Measurements from ENCODE around the gene PIAS2. TPM values are rescaled to one million over a fixed set of nuclear protein-coding genes. Genes with fewer than 3 reads are reported as not detected.
"Not testable (repeated sequence)": the region's sequence is repeated elsewhere in the genome, so short reads cannot be mapped to it uniquely, and the experiment has no call there.

The PIAS2 gene
- polyA plus RNA-seq, 3 donors, result 9.9 to 13.2 (median 11.0) TPM

GRCh38 chr18:46809145-46809544 is 108.2 kb downstream of the PIAS2 start:
- Histone ChIP-seq H3K4me2 (replicated peaks; ENCODE audit: extremely low read depth, low read length, poor library complexity, severe bottlenecking) (no peak overlapping the region), H3K79me2 (ENCODE audit: insufficient read depth, low read length) (no peaks in the 10 kb centered on the region), H3K36me3 (replicated peaks in 1 of 2; ENCODE audit: control insufficient read depth in 1 of 2, insufficient read depth in 2 of 2, low read length in 2 of 2) (no peaks in the 10 kb centered on the region), H2AFZ (ENCODE audit: insufficient read depth, low read depth, low read length, poor library complexity, severe bottlenecking) (no peak overlapping the region), H3K9me3 (replicated peaks in 1 of 2; ENCODE audit: control insufficient read depth in 1 of 2, insufficient read depth in 1 of 2, low read length in 2 of 2) (no peaks in the 10 kb centered on the region), H3K9ac (ENCODE audit: insufficient read depth, low read length, poor library complexity, severe bottlenecking) (no peak overlapping the region), H3K4me3 (replicated peaks in 1 of 3; ENCODE audit: low read depth in 2 of 3, low read length in 3 of 3) (no peak overlapping the region), H3K27me3 (ENCODE audit: control insufficient read depth in 2 of 2, insufficient read depth in 2 of 2, low read length in 2 of 2) (no peaks in the 10 kb centered on the region), H3K4me1 (ENCODE audit: control insufficient read depth in 1 of 2, insufficient read depth in 2 of 2, low read length in 2 of 2) (no peaks in the 10 kb centered on the region), H4K20me1 (ENCODE audit: insufficient read depth, low read length) (no peaks in the 10 kb centered on the region), H3K27ac (ENCODE audit: low read depth in 1 of 2, low read length in 2 of 2) (no peak overlapping the region)
- no peak overlapping the region for H3K4me3 Mint-ChIP-seq
- H3K36me3 Mint-ChIP-seq, result no peaks in the 10 kb centered on the region
- H3K27me3 Mint-ChIP-seq (ENCODE audit: low read depth in 3 of 3), result no peaks in the 10 kb centered on the region
- TF ChIP-seq CTCF (IDR thresholded peaks at IDR 0.05), result no peak
- H3K4me1 Mint-ChIP-seq, result no peaks in the 10 kb centered on the region
- H3K9me3 Mint-ChIP-seq, result peaks cover 0 to 2% (median 0%) of the 10 kb centered on the region in 7 donors
- DNase-seq, result no peak
- WGBS (ENCODE audit: insufficient coverage), result 100% methylated on average over 1 of the region's 5 CpGs
- no peak overlapping the region for H3K27ac Mint-ChIP-seq
- intact Hi-C loops (cut with micrococcal nuclease), result no loop called here

- H2AFZ ChIP-seq (ENCODE audit: insufficient read depth, low read depth, low read length, poor library complexity, severe bottlenecking); H3K4me3 ChIP-seq (replicated peaks in 1 of 3; ENCODE audit: low read depth in 2 of 3, low read length in 3 of 3); H3K9me3 Mint-ChIP-seq; H3K36me3 ChIP-seq (replicated peaks in 1 of 2; ENCODE audit: control insufficient read depth in 1 of 2, insufficient read depth in 2 of 2, low read length in 2 of 2); DNase-seq; H3K9me3 ChIP-seq (replicated peaks in 1 of 2; ENCODE audit: control insufficient read depth in 1 of 2, insufficient read depth in 1 of 2, low read length in 2 of 2); intact Hi-C loops (cut with micrococcal nuclease); H3K4me2 ChIP-seq (replicated peaks; ENCODE audit: extremely low read depth, low read length, poor library complexity, severe bottlenecking); H3K27ac ChIP-seq (ENCODE audit: low read depth in 1 of 2, low read length in 2 of 2); H3K4me1 Mint-ChIP-seq; H3K36me3 Mint-ChIP-seq; H3K4me3 Mint-ChIP-seq; H3K9ac ChIP-seq (ENCODE audit: insufficient read depth, low read length, poor library complexity, severe bottlenecking); H3K27me3 ChIP-seq (ENCODE audit: control insufficient read depth in 2 of 2, insufficient read depth in 2 of 2, low read length in 2 of 2); H3K27ac Mint-ChIP-seq; H3K79me2 ChIP-seq (ENCODE audit: insufficient read depth, low read length); H3K4me1 ChIP-seq (ENCODE audit: control insufficient read depth in 1 of 2, insufficient read depth in 2 of 2, low read length in 2 of 2); H4K20me1 ChIP-seq (ENCODE audit: insufficient read depth, low read length); H3K27me3 Mint-ChIP-seq (ENCODE audit: low read depth in 3 of 3): not testable (repeated sequence)
- WGBS (ENCODE audit: insufficient coverage), result no CpG with 5 or more reads among the region's 6 CpGs
These were observed 121.4 kb downstream of the PIAS2 start for GRCh38 chr18:46795945-46796344.

Data from CD14-positive monocyte (primary cell).